Measurements from ENCODE around the gene OR11H7.

DNA sequence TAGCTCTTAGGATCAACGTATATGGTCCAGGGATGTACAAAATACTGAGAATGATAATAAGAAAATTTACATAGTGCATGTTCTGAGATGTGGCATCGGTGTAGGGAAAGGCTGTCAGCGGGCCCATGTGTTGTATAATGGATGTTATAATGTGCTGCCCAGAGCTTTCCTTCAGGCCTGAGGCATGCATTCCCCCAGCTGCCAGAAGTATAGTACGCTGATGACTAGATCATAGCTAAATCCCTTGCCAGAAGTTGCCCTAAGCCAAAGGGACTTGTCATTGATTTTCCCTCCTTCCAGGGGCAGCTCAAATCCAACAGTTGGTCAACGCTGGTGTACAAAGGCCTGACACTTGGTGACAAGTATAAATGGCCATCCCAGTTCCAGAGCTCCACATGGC lies 44.6 kb upstream of the OR11H7 start:
- TF ChIP-seq, protein P1, sequence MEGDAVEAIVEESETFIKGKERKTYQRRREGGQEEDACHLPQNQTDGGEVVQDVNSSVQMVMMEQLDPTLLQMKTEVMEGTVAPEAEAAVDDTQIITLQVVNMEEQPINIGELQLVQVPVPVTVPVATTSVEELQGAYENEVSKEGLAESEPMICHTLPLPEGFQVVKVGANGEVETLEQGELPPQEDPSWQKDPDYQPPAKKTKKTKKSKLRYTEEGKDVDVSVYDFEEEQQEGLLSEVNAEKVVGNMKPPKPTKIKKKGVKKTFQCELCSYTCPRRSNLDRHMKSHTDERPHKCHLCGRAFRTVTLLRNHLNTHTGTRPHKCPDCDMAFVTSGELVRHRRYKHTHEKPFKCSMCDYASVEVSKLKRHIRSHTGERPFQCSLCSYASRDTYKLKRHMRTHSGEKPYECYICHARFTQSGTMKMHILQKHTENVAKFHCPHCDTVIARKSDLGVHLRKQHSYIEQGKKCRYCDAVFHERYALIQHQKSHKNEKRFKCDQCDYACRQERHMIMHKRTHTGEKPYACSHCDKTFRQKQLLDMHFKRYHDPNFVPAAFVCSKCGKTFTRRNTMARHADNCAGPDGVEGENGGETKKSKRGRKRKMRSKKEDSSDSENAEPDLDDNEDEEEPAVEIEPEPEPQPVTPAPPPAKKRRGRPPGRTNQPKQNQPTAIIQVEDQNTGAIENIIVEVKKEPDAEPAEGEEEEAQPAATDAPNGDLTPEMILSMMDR (IDR thresholded peaks at IDR 0.05; ENCODE audit: insufficient read depth, low read length): no peak
- no peak for TF ChIP-seq SPI1 (IDR thresholded peaks at IDR 0.05; ENCODE audit: borderline replicate concordance, low read depth)
- TF ChIP-seq POLR2AphosphoS5 (IDR thresholded peaks at IDR 0.05; ENCODE audit: low read depth): no peak
